ENCODE measurements around the gene NHERF1. TPM values are rescaled to one million over a fixed set of nuclear protein-coding genes. Genes with fewer than 3 reads are reported as not detected.

Gene NHERF1
- total RNA-seq, 1 donor from 2014 or later = 10.4 TPM

DNA sequence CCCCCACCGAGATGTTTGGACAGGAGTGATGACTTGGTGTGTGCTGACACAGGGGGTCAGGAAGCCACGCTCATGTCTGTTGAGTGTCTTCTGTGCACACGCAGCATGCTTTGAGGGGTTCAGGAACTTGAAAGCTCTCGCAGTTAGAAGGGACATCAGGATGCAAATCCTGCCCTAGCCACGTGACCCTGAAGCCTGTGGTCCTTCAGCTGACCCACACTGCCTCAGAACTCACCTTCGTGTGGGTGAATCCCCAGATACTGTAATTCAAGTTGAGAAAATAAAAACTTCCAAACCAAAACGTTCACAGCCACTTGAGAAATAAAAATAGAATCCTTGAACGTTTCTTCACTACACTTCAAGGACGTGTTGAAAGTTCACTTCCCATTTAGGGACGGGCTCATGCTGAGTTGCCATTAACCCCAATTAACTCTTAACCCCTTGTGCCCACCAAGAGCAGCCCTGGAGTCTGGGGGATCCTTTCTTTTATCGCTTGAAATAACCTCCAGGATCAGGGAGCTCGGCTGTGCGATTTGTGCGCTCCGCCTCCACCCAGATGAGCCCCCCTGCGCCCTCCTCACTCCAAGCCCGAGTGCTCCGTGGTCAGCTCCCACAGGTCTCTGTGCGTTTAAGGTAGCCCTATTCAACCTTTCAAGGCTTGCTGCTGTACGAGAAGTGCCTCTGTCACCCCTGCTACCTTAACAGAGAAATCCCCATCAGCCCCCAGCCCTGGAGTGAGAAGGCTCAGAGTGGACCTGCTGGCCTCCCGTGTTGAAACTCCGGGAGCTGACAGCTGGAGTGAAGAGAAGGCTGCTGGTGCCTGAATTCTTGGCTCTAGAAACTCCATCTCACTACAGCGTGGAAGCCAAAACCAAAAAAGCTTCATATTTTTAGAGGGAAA is 63.9 kb downstream of the NHERF1 start:
- no peak for DNase-seq

DNA sequence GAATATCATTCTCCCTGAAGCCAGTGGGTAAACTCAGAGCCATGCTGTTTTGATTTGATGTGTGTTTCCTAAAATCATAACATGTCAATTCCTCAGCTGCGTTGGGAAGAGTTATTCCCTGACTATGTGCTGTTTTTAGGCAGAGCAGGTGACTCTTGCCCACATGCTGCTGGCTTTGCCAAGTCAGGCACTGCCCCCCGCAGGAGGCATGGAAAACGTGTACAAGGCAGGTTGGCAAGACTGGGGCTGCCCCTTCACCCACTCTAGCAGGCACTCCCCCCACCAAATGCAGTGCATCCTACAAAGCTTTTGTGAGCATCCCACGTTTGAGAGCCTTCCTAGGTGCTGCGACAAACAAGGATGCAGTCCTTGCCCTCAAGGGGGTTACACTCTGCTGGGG is 66.0 kb downstream of the NHERF1 start:
- peak; percentile 22 for DNase-seq

DNA sequence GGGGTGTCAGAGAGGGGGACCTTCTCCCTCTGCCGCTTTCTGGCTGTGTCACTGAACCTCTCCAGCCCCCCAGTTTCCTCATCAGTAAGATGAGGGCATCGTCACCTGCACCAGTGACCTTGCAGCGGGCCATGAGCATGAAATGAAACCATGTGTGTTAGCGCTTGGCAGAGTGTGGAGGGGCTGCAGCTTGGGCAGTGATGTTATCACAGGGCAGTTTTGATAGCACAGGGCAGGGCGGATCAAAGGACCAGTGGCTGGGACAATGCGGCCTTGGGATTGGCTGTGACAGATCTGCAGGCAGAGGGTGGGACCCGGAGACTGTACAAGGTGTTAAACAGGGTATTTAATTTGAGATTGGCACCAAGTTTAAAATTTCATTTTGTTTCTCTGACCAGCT is 66.6 kb downstream of the NHERF1 start:
- DNase-seq = no peak

DNA sequence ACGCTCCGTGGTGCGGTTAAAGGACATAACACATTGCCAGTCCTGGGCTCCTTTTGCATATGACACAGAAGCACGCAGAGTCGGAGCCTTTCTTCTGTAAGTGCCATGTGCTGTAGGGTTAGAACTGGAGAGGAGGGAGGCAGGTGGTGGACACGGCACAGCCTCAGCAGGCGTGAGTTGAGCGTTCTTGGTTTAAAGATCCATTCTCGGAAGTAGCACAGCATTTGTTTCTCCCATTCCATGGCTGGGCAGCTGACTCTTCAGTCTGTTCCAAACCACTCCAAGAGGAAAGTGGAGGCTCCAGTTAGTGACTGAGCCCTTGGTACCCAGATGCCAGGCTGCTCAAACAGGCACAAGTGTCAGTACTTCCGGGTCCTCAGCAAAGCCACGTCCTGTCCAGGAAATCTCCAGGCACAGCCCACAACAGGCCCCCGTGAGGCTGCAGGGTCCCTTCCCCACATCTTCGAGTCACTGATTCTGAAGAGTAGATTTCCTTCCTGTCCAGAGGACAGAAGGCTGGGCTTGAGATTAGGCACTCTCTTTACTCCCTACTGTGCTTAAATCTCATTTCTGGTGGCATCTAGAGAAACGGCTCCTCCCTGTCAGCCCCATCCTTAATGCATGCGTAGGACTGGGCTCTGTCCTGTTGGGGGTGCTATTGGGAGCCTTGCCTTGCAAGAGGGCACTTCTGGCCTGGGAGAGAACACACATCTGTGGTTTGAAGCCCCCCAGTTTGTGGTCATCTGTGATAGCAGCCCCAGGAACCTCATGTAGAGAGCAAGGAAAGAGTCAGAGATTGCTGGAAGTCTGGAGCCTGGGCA is 67.3 kb downstream of the NHERF1 start:
- DNase-seq = peak; percentile 37

DNA sequence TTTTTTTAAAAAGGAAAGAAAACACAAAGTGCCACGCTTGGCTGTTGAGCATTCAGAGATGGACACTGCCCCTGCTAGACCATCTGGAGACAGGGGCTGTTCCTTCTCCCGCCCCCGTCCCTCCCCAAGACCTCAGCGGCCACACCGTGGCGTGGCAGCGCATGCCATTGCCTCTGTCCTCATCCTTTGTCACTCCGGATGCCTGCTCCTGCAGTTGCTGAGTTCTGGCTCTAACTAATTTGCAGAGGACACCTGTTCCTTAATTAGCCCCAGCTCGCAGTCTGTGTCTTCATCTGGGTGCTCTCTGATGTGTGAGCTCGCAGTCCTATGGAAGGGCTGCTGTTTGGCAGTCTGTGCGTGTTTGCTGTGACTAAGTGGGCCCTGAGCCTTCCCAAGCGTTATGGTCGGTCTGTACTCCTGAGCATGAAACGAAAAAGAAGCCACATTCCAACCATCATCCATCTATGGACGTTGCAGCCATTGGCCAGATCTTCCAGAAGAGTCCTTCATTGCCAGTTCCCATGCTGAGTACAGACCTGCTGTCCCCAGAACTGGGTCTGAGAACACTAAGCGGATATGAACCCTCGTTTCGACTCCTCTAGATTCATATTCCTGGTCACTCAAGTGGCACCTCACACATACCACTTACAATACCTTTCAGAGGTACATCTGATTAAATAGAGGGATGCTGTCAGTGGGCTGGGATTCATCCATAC is 68.6 kb downstream of the NHERF1 start:
- DNase-seq = no peak

DNA sequence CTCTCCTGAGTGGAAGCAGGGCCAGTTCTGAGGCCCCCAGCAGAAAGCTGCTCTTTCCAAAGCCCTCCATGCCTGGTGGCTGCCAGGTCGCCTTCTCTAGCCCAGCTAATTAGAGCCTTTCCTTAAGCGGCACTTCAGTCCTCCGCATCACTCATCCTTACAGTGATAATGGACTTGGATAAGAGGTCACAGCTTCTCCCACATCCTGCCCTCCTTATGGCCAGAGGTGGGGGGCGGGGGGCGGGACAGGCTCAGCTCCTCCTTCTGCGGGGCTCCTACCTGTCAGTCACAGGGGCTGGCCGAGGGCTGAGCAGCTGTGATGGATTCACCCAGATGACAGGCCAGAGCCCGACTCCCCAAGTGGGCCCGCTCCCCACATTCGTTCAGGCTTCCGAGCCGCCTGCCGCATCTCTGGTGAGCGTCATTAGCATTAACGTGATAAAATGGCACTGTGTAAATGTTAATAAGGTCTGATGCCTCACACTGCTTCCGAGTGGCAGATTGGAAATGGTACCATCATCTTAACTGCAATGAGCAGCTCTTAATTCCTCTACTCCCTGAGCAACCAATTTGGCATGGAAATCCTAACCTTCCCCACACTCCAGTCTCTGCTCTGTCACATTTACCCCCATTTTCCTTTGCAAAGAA is 70.0 kb downstream of the NHERF1 start:
- DNase-seq = no peak

Other genes starting within 250 kb of the NHERF1 start
- gene CD300LB, start 217.2 kb upstream of the NHERF1 start, total RNA-seq = not detected in 2 replicates
- gene CD300C, start 202.5 kb upstream of the NHERF1 start, total RNA-seq = not detected in 2 replicates
- gene CD300H, start 181.1 kb upstream of the NHERF1 start, total RNA-seq = not detected in 2 replicates
- not detected in 2 replicates for gene CD300LD, start 156.3 kb upstream of the NHERF1 start, total RNA-seq
- not detected in 2 replicates for gene CD300E, start 124.9 kb upstream of the NHERF1 start, total RNA-seq
- gene CD300LF, start 35.7 kb upstream of the NHERF1 start, total RNA-seq = not detected in 2 replicates
- gene RAB37, start 11.4 kb upstream of the NHERF1 start, total RNA-seq = 0.17 and 0.37 TPM in 2 replicates
- gene NAT9, start 27.7 kb downstream of the NHERF1 start, total RNA-seq = 29.9 and 37.6 TPM in 2 replicates
- gene GRIN2C, start 111.3 kb downstream of the NHERF1 start, total RNA-seq = 0.14 and 0.17 TPM in 2 replicates
- gene FDXR, start 124.4 kb downstream of the NHERF1 start, total RNA-seq = 36.2 and 59.5 TPM in 2 replicates
- 0.05 TPM in 1 of 2 replicates, not detected in the other for gene FADS6, start 145.0 kb downstream of the NHERF1 start, total RNA-seq
- gene USH1G, start 174.6 kb downstream of the NHERF1 start, total RNA-seq = not detected in 2 replicates
- gene OTOP2, start 175.6 kb downstream of the NHERF1 start, total RNA-seq = not detected in 2 replicates
- gene OTOP3, start 187.3 kb downstream of the NHERF1 start, total RNA-seq = not detected in 2 replicates
- gene HID1, start 224.1 kb downstream of the NHERF1 start, total RNA-seq = 53.8 and 65.1 TPM in 2 replicates
- gene CDR2L, start 239.0 kb downstream of the NHERF1 start, total RNA-seq = 19.1 and 23.5 TPM in 2 replicates

All from dermis blood vessel endothelial cell (primary cell).